GM18505 (cell line): ENCODE results near the gene KCNK1.
"Not testable (repeated sequence)": the region's sequence is repeated elsewhere in the genome, so short reads cannot be mapped to it uniquely, and the experiment has no call there.

Experiments
- ATAC-seq: cut with Tn5 transposase; IDR thresholded peaks from one replicate; pipeline ENCODE4 v1.9.1; 2021; ENCODE audit not compliant: unreplicated experiment
- POLR2A ChIP-seq: IDR thresholded peaks from 4 replicates; pipeline ENCODE4 v1.6.1; 2011; ENCODE audit warnings: borderline replicate concordance; ENCODE audit not compliant: insufficient read depth, insufficient read length; ENCODE audit errors: extremely low read depth

Gene KCNK1

DNA sequence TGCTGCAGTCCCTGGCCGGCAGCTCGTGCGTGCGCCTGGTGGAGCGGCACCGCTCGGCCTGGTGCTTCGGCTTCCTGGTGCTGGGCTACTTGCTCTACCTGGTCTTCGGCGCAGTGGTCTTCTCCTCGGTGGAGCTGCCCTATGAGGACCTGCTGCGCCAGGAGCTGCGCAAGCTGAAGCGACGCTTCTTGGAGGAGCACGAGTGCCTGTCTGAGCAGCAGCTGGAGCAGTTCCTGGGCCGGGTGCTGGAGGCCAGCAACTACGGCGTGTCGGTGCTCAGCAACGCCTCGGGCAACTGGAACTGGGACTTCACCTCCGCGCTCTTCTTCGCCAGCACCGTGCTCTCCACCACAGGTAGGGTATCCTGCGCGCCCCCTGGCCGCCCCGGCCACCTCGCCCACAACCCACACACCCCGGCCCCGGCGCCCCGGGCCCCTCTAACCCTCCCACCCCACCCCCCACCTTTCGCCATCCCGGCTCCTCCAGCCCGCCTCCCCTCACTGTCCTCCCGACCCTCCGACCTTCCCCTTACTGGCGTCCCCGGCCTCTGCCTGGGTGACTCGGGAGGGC, 352 bp downstream of the KCNK1 start:
- no peak for TF ChIP-seq POLR2A
- ATAC-seq: no peak

DNA sequence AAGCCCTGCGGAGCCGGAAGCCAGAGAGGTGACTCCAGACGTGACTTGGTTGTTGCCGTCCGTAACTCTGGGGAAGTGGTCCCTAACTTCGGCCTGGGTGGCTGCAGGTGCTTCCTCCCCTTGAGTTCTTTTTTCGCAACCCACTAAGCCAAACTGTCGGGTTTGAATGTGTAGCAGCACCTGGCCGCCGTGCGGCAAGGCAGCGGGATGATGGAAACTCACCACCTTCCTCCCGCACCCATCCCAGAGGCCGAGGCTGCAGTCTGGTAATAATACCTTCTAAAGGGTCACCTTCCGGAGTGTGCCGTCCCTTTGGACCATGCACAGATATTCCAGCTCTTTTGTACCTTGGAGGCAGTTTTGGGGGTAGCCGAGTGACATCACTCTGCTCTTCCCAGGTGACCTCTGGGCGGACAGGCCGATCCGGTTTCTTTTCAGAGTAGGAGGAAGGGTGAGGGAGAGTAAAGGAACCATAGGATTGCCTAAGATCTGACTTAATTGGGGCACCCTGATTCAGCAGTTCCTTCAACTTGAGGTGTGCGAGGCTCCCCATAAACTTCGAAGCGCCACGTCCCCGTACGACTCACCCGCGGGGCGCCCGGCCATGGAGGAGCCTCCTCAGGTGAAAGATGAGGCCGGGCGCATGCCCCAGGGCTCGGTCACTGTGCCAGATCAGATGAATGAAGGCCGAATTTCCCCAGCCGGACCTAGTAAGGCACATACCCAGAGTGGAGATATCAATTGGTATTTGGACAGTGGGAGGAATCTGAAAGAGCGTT, 1.0 kb downstream of the KCNK1 start:
- no peak for ATAC-seq
- no peak for TF ChIP-seq POLR2A

DNA sequence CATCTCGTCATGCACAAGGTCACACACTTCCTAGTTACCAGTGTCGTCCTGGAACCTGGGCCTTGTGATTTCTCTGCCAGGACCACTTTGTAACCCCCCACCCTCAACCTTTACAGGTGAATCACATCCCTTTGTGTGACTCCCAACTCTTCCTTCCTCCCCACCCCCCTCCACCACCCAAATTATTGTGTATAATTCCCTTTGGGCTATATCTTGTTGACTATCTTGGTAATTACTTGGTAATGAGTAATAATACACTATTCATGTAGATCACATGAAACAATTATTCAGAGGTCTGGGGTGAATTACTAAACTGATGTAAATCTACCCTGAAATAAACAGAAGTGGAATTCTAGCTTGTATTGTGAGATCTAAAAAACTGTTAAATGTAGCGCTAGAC, 1.7 kb downstream of the KCNK1 start:
- no peak for TF ChIP-seq POLR2A
- ATAC-seq: no peak

DNA sequence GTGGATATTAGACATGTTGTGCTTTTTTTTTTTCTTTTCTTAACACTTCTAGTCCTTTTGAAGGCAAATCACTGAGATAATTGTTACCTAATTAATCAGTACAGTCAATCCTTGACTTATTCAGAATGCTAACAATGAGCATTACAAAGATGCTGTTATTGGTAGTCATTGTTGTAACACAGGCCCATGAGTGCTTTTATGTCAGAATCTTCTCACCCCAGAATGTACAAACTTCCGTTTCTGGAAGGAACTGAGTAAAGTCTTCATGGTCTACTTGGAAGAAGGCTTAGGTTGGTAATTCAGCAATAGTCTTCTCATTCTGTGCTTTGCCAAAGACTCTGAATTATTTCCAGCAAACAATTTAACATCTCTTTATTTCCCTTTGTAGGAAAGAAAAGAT, 3.1 kb downstream of the KCNK1 start:
- TF ChIP-seq POLR2A: no peak

DNA sequence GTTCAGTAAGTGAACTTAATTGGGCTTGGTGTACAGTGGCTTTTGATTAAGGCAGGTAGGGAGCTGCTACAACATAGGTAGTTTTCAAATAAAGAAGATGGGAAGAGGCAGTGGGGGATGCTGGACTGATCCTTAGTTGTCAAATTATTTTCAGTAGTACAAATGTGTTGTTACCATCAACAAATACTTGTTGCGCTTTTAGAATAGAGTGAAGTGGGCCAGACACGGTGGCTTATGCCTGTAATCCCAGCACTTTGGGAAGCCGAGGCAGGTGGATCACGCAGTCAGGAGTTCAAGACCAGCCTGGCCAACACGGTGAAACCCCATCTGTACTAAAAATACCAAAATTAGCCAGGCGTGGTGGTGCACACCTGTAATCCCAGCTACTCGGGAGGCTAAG, 5.5 kb downstream of the KCNK1 start:
- not testable (repeated sequence) for ATAC-seq

More for the DNA sequence above, 3.1 kb downstream of the KCNK1 start:
- ATAC-seq: no peak

DNA sequence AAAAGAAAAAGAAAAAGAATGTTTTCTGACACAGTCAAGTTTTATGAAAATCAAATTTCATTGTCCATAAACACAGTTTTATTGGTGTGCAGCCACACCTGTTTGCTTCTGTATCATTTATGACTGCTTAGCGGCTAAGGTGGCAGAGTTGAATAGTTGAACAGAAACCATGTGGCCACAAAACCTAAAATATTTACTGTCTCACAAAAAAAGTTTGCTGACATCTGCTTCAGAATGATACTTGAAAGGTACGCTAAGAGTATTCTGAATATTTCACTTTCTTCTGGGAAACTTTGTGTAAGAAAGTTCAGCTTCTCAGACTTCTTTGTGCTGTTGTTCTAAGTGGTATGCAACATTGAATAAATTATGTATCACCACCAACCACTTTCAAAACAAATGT, 6.2 kb downstream of the KCNK1 start:
- no peak for ATAC-seq

DNA sequence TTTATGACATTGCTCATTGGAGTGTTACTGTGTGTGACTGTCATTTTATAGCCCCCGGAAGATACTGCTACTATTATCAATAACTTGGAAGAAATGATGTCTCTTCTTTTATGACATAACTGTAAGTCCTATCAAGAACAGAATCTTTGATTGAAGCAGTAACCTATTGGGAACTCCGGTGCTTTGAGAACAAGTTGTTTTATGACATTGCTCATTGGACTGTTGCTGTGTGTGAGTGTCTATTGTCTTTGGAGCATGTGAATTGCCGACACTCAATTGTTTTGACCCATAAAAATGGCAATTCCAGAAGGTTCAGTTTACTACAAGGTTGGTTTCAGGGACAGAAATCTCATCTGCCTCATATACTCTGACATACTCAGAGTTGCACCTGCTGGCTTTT, 8.0 kb downstream of the KCNK1 start:
- TF ChIP-seq POLR2A: no peak
- no peak for ATAC-seq

More for the DNA sequence above, 6.2 kb downstream of the KCNK1 start:
- TF ChIP-seq POLR2A: no peak

DNA sequence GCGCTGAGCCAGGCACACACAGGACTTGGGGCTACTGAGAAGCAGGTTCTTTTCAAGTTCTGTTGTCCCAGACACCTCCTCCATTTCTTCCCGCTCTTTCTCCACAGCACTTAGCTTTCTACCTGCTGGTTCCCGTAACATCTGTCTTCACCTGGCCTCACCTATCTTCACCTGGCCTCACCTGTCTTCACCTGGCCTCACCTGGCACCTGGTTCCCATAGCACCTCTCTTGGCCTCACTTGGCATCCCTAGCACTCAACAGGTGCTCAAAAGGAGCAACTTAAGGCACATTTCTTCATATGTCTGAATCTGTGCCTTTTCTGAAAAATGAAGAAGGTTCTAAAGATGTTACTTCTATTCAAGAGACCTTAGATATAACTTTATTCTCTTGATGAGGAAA, 10.4 kb downstream of the KCNK1 start:
- TF ChIP-seq POLR2A: no peak
- ATAC-seq: no peak

DNA sequence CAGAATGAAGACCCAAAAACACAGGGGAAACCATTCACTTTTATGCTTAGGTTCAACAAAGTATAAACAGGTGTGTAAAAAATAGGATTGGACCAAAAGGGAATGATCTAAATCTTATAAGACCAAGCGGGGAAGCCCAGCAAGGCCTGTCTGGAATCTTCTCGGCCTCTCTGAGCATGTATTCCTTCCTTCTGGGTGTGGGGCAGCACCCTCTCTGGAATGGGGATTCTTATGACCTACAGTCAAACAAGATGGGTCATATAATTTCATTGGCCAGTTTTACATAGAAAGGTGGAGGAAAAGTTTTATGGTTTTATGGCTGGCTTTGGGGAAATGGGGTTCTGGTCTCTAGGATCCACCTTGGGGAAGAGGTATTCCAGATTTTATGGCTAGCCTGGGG, 11.2 kb downstream of the KCNK1 start:
- no peak for ATAC-seq
- TF ChIP-seq POLR2A: no peak

DNA sequence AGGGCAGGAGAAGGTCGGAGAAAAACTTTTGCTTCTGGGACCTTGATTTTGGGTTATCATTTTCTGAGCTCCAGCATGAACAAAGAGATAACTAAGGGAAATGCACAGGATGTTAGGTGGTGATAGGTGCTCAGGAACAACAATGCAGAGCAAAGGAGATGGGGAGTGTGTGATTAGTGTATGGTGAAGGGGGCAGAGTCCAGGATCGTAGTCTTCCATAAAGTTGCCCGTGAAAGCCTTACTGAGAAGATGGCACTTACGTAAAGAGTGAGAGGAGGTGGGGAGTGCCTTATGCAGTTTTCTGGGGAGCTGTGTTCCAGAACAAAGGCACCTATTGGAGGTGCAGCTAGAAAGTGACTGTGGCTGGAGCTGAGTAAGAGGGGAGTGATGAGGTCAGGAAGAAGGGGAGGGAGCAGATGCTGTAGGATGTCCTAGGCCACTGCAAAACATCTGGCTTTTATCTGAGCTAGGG, 11.6 kb downstream of the KCNK1 start:
- TF ChIP-seq POLR2A: no peak
- no peak for ATAC-seq

DNA sequence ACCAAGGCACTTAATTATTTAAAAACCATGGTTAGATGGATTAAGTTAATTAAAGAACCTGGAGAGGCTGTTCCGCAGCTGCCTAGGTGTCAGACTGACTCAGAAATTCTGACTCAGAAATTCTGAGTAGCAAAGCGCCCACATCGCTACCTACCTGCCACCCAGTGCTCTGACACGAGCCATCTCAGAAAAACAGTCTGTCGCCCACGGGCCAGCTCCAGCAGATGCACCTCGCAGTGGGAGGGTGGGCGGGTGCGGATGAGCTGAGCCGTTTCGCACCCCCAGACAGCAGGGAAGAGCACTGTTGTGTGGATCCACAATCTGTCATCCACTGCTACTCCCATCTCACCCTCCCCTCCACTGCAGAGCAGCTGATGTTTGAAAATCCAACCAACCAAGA, 13.5 kb downstream of the KCNK1 start:
- no peak for TF ChIP-seq POLR2A

DNA sequence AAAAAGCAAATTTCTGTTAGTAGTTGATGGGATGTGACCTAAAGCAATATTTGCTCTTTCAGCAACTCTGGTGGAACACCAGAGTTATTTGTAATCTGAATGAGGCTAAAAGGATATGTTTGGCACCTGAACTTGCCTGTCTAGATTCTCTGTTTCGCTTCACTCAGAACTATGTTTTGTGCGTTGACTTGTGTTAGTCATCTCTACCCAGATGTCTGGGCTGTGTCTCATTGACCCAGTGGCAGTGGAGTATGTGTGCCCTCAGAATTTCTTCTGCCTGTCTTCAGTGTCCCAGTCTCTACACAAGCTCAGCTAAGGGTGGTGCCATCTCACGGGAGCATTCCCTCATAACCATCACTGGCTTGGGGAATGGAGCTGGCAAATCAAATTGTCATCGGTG, 13.9 kb downstream of the KCNK1 start:
- ATAC-seq: no peak
- TF ChIP-seq POLR2A: no peak

More for the DNA sequence above, 13.5 kb downstream of the KCNK1 start:
- ATAC-seq: no peak

DNA sequence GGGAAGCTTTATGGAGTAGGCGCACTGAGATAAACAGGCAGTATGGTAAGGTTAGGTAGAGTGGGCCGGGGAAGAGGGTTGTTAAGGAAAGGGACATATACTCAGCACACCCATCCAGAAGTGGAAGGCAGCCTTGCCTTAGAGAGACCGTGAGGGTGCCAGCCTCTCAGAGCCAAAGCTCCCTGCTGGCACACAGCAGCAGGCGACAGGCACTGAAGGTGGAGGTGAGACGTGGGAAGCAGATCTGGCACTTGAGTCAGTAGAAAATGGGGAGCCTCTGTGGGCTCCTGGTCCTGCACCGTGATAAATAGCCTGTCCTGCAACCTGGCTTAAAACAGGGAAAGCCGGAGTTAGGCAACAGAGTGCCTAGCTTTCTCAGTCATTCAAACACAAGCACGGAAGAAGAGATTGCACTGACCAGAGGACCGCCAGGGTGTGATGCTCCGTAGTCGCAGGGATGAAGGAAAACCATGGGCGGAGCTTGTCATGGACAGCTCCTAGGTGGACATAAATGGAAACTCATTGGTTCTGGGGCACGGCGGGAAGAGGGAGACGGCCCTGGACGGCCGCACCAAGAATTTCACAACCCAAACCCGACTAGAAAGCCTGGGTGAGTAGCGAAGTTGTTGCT, 15.5 kb downstream of the KCNK1 start:
- no peak for TF ChIP-seq POLR2A
- ATAC-seq: no peak

DNA sequence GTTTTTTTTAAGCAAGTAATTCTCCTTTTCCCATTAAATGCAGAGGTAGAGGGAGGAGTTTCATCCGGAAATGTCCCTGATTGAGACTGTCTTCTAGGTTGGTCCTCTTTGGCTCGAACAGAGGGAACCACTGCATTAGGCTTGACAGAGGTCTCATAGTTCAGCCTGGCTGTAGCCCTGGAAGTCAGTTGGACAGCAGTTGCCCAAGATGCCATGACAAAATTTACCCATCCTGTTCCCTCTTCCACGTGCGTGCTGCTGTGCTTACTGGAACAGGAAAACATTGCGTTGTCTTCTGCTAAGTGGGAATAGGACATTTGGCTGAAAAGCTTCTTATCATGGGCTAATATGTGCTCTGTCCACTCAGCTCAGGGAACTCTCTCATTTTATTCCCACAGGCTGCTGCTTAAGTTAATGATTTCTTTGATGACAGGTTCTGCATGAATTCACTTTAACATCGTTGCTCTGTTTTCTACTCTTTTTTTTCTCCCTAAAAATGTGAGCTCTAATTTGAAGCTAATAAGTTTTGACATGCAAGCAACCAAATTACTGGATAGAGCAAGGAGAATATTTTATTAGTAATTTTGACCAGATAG, 18.0 kb downstream of the KCNK1 start:
- TF ChIP-seq POLR2A: no peak

More for the DNA sequence above, 18.0 kb downstream of the KCNK1 start:
- no peak for ATAC-seq
